Loucy (cell line): ENCODE results near the gene ANO9.

Experiments used
- H2AFZ ChIP-seq: fragments of 200-600 bp; sonication (generic); 2 replicates; pipeline ENCODE4 v1.6.0; 2016; ENCODE audit warnings: antibody characterized with exemption, mild to moderate bottlenecking, low read length, moderate library complexity
- H3F3A ChIP-seq: fragments of 200-600 bp; 2 replicates; pipeline ENCODE4 v1.6.0; 2016; ENCODE audit warnings: antibody characterized with exemption, low read depth, mild to moderate bottlenecking
- H3K27me3 ChIP-seq: fragments of 200-600 bp; sonication (generic); 2 replicates; pipeline ENCODE4 v1.6.1; 2014; ENCODE audit warnings: low read length, mild to moderate bottlenecking; ENCODE audit not compliant: insufficient read depth, poor library complexity, severe bottlenecking
- H3K36me3 ChIP-seq: fragments of 200-600 bp; sonication (generic); 2 replicates; pipeline ENCODE4 v1.6.1; 2016; ENCODE audit warnings: low read length; ENCODE audit not compliant: insufficient read depth
- H3K4me1 ChIP-seq: fragments of 200-600 bp; sonication (generic); 2 replicates; pipeline ENCODE4 v1.5.1; 2014; ENCODE audit warnings: low read length, mild to moderate bottlenecking; ENCODE audit not compliant: insufficient read depth, poor library complexity, severe bottlenecking
- H3K4me2 ChIP-seq: fragments of 200-600 bp; sonication (generic); 2 replicates; pipeline ENCODE4 v1.6.0; 2014; ENCODE audit warnings: antibody characterized with exemption, low read length, low read depth, mild to moderate bottlenecking; ENCODE audit not compliant: poor library complexity, severe bottlenecking
- H3K4me3 ChIP-seq: fragments of 200-600 bp; sonication (generic); 2 replicates; pipeline ENCODE4 v1.5.1; 2014; ENCODE audit warnings: low read length, mild to moderate bottlenecking, mixed read lengths; ENCODE audit not compliant: poor library complexity, severe bottlenecking
- H3K79me2 ChIP-seq: fragments of 200-600 bp; sonication (generic); 2 replicates; pipeline ENCODE4 v1.6.1; 2014; ENCODE audit warnings: low read length; ENCODE audit not compliant: insufficient read depth
- H3K9ac ChIP-seq: fragments of 200-600 bp; sonication (generic); 2 replicates; pipeline ENCODE4 v1.6.0; 2014; ENCODE audit warnings: mild to moderate bottlenecking, low read depth, low read length, moderate library complexity; ENCODE audit not compliant: poor library complexity, severe bottlenecking
- H3K9me2 ChIP-seq: fragments of 200-600 bp; sonication (generic); replicated peaks from 2 replicates; pipeline ENCODE4 v1.6.1; 2016; ENCODE audit warnings: low read depth, low read length, mixed read lengths
- H3K9me3 ChIP-seq: fragments of 200-600 bp; sonication (generic); 2 replicates; pipeline ENCODE4 v1.6.1; 2014; ENCODE audit warnings: mild to moderate bottlenecking, antibody characterized with exemption, low read length, low read depth; ENCODE audit not compliant: insufficient read depth
- H4K20me1 ChIP-seq: fragments of 200-600 bp; sonication (generic); 2 replicates; pipeline ENCODE4 v1.6.0; 2014; ENCODE audit warnings: antibody characterized with exemption, low read length, mild to moderate bottlenecking; ENCODE audit not compliant: insufficient read depth, poor library complexity, severe bottlenecking
- CTCF ChIP-seq: fragments of 200-600 bp; sonication (generic); conservative IDR thresholded peaks from 2 replicates; pipeline ENCODE4 v1.5.1; 2014; ENCODE audit warnings: mild to moderate bottlenecking, antibody characterized with exemption, low read length
- EZH2phosphoT487 ChIP-seq: fragments of 200-600 bp; IDR thresholded peaks from 2 replicates; pipeline ENCODE4 v1.6.1; 2018; ENCODE audit warnings: antibody characterized with exemption, mild to moderate bottlenecking, moderate library complexity, borderline replicate concordance

The ANO9 gene

GRCh38 chr11:441418-442274 lies at the start of gene ANO9:
ANO9 (minus strand) TSS chr11:442011; CDS start chr11:441926, 85 bp downstream.
- H3K9me3 ChIP-seq: no peaks in the 10 kb centered on the region
- no peak for TF ChIP-seq CTCF
- TF ChIP-seq EZH2phosphoT487: no peak
- no peaks in the 10 kb centered on the region for H3K79me2 ChIP-seq
- H3K4me1 ChIP-seq: no peaks in the 10 kb centered on the region
- peak within 1 kb of the TSS; percentile 66 for H3K4me2 ChIP-seq
- H2AFZ ChIP-seq: peak within 1 kb of the TSS; percentile 49; the same call in 1 of the 2 replicates
- no peaks in the 10 kb centered on the region for H3K9me2 ChIP-seq
- no peaks in the 10 kb centered on the region for H3K36me3 ChIP-seq
- H3K9ac ChIP-seq: peak within 1 kb of the TSS; percentile 73
- no peaks in the 10 kb centered on the region for H4K20me1 ChIP-seq
- H3K4me3 ChIP-seq: peak within 1 kb of the TSS; percentile 73
- no peaks in the 10 kb centered on the region for H3F3A ChIP-seq
- H3K27me3 ChIP-seq: no peaks in the 10 kb centered on the region

- no peaks in the 10 kb centered on the region for H3K9me3 ChIP-seq
- TF ChIP-seq EZH2phosphoT487: no peak
- no peak for TF ChIP-seq CTCF
- H4K20me1 ChIP-seq: no peaks in the 10 kb centered on the region
- H3K36me3 ChIP-seq: peaks cover 21% of the 10 kb centered on the region; the same call in 1 of the 2 replicates
- no peak overlapping the region for H2AFZ ChIP-seq
- H3K4me3 ChIP-seq: no peak overlapping the region
- H3K4me1 ChIP-seq: no peaks in the 10 kb centered on the region
- no peak overlapping the region for H3K9ac ChIP-seq
- H3K27me3 ChIP-seq: no peaks in the 10 kb centered on the region
- no peaks in the 10 kb centered on the region for H3K9me2 ChIP-seq
- no peaks in the 10 kb centered on the region for H3K79me2 ChIP-seq
- no peak overlapping the region for H3K4me2 ChIP-seq
- no peaks in the 10 kb centered on the region for H3F3A ChIP-seq
These were observed 49.5 kb upstream of the ANO9 start for GRCh38 chr11:491358-491757.

- H3K9ac ChIP-seq: no peak overlapping the region
- H3F3A ChIP-seq: no peaks in the 10 kb centered on the region
- H3K4me2 ChIP-seq: no peak overlapping the region
- H3K9me2 ChIP-seq: no peaks in the 10 kb centered on the region
- H3K36me3 ChIP-seq: peaks cover 21% of the 10 kb centered on the region; the same call in 1 of the 2 replicates
- no peaks in the 10 kb centered on the region for H3K27me3 ChIP-seq
- H3K4me3 ChIP-seq: no peak overlapping the region
- no peak overlapping the region for H2AFZ ChIP-seq
- H3K79me2 ChIP-seq: no peaks in the 10 kb centered on the region
- TF ChIP-seq EZH2phosphoT487: no peak
- TF ChIP-seq CTCF: no peak
- H4K20me1 ChIP-seq: no peaks in the 10 kb centered on the region
- no peaks in the 10 kb centered on the region for H3K4me1 ChIP-seq
- no peaks in the 10 kb centered on the region for H3K9me3 ChIP-seq
These were observed 49.1 kb upstream of the ANO9 start for GRCh38 chr11:490930-491260.
